Endothelial cell of umbilical vein (primary cell): ENCODE measurements around the gene NUBPL. TPM values are rescaled to one million over a fixed set of nuclear protein-coding genes. Genes with fewer than 3 reads are reported as not detected.

Source experiments
- BruUV-seq: library from RNA; stranded (reverse); fragments of 400-500 nt; replicated peaks from 2 replicates; lab custom pipeline; 2021; lab: Mats Ljungman, UMichigan
- CTCF ChIA-PET: fragments of 300-600, 350-600 bp; sonication (Branson Sonifier 250); formaldehyde crosslinking; loops from one replicate; lab custom pipeline; 2021; ENCODE audit warnings: antibody characterized with exemption, inconsistent platforms; lab: Charles Lee
- POLR2A ChIA-PET: fragments of 300-600, 350-600 bp; sonication (Branson Sonifier 250); formaldehyde crosslinking; loops from one replicate; lab custom pipeline; 2021; ENCODE audit warnings: antibody characterized with exemption, inconsistent platforms; lab: Charles Lee
- DNase-seq: peaks from one replicate; pipeline ENCODE4 v3.0.0-alpha.2; 2011; ENCODE audit warnings: low read depth, low spot score
- FAIRE-seq: peaks from 2 replicates; lab custom pipeline; 2011; peaks lifted over from hg19 to GRCh38; lab: Jason Lieb, UNC
- H2AFZ ChIP-seq: 2 replicates; pipeline ENCODE4 v1.6.0; 2012; ENCODE audit warnings: low read depth, low read length, control low read depth, inconsistent platforms
- H3K27ac ChIP-seq: 2 replicates; pipeline ENCODE4 v1.5.1; 2011; ENCODE audit warnings: low read depth, mild to moderate bottlenecking, control low read depth, low read length, moderate library complexity; ENCODE audit not compliant: insufficient read depth
- H3K27me3 ChIP-seq, 2 experiments: 2 replicates each; pipeline versions ENCODE4 v1.6.0 to v1.6.1; 2011; ENCODE audit warnings: low read length in 2 of 2, mixed read lengths in 1 of 2; ENCODE audit not compliant: control insufficient read depth in 2 of 2, insufficient read depth in 2 of 2
- H3K36me3 ChIP-seq, 2 experiments: 2 replicates in 1 of 2; 3 replicates in 1 of 2; pipeline ENCODE4 v1.5.1; 2011; ENCODE audit warnings: low read length in 2 of 2, mild to moderate bottlenecking in 1 of 2, moderate library complexity in 1 of 2; ENCODE audit not compliant: control insufficient read depth in 2 of 2, insufficient read depth in 2 of 2; ENCODE audit errors: extremely low read depth in 1 of 2
- H3K4me1 ChIP-seq: 3 replicates; pipeline ENCODE4 v1.5.1; 2011; ENCODE audit warnings: mild to moderate bottlenecking, low read length; ENCODE audit not compliant: control insufficient read depth, insufficient read depth; ENCODE audit errors: extremely low read depth
- H3K4me2 ChIP-seq: 2 replicates; pipeline ENCODE4 v1.6.1; 2011; ENCODE audit warnings: low read length, control low read depth, mixed read lengths; ENCODE audit not compliant: insufficient read depth
- H3K4me3 ChIP-seq, 3 experiments: fragments of 200-600 bp in 1 of 3; sonication (generic), shearing (Covaris generic) in 1 of 3; replicated peaks in 1 of 3; 2 replicates each; pipeline ENCODE4 v1.5.1; 2011 to 2016; ENCODE audit warnings: control low read depth in 3 of 3, low read length in 3 of 3, mild to moderate bottlenecking in 2 of 3, inconsistent platforms in 1 of 3, low read depth in 1 of 3, moderate library complexity in 1 of 3; ENCODE audit not compliant: insufficient read depth in 1 of 3
- H3K79me2 ChIP-seq: 2 replicates; pipeline ENCODE4 v1.6.0; 2012; ENCODE audit warnings: low read length, inconsistent platforms; ENCODE audit not compliant: control insufficient read depth, insufficient read depth
- H3K9ac ChIP-seq: replicated peaks from 2 replicates; pipeline ENCODE3; 2011; ENCODE audit warnings: low read length, control low read depth; ENCODE audit not compliant: insufficient read depth; ENCODE audit errors: extremely low read depth
- H3K9me1 ChIP-seq: replicated peaks from 3 replicates; pipeline ENCODE4 v1.6.0; 2011; ENCODE audit warnings: mild to moderate bottlenecking, low read length; ENCODE audit not compliant: control insufficient read depth, insufficient read depth; ENCODE audit errors: extremely low read depth
- H3K9me3 ChIP-seq: replicated peaks from 2 replicates; pipeline ENCODE4 v1.5.1; 2012; ENCODE audit warnings: low read length, inconsistent platforms; ENCODE audit not compliant: control insufficient read depth, insufficient read depth
- H4K20me1 ChIP-seq: replicated peaks from 2 replicates; pipeline ENCODE3; 2011; ENCODE audit warnings: mild to moderate bottlenecking, low read length; ENCODE audit not compliant: control insufficient read depth, insufficient read depth; ENCODE audit errors: extremely low read depth
- CTCF ChIP-seq, 2 donors: IDR thresholded peaks; 1 replicate in 1 of 2; 2 replicates in 1 of 2; pipeline ENCODE4 v1.5.1; 2011; ENCODE audit warnings: low read length in 2 of 2, mild to moderate bottlenecking in 2 of 2, moderate library complexity in 2 of 2, control low read depth in 1 of 2, inconsistent platforms in 1 of 2, low read depth in 1 of 2; ENCODE audit not compliant: insufficient read depth in 1 of 2; ENCODE audit errors: extremely low read depth in 1 of 2
- EZH2 ChIP-seq: IDR thresholded peaks from 2 replicates; pipeline ENCODE4 v1.6.1; 2012; ENCODE audit warnings: borderline replicate concordance, low read depth, mild to moderate bottlenecking, moderate library complexity, low read length, inconsistent platforms; ENCODE audit not compliant: severe bottlenecking
- FOS ChIP-seq: IDR thresholded peaks from 2 replicates; pipeline ENCODE4 v1.6.1; 2011; ENCODE audit warnings: mild to moderate bottlenecking, low read length, moderate library complexity, borderline replicate concordance; ENCODE audit not compliant: insufficient read depth
- GATA2 ChIP-seq: IDR thresholded peaks from 2 replicates; pipeline ENCODE4 v1.7.0; 2011; ENCODE audit warnings: low read depth, mild to moderate bottlenecking, moderate library complexity, mixed read lengths, low read length; ENCODE audit not compliant: insufficient read length, insufficient read depth
- JUN ChIP-seq: IDR thresholded peaks from 2 replicates; pipeline ENCODE4 v1.6.1; 2011; ENCODE audit warnings: borderline replicate concordance, low read depth; ENCODE audit not compliant: insufficient read length, insufficient read depth
- MYC ChIP-seq: IDR thresholded peaks from one replicate; pipeline ENCODE4 v1.6.1; 2011; ENCODE audit warnings: mild to moderate bottlenecking, low read depth, low read length
- POLR2A ChIP-seq: IDR thresholded peaks from 2 replicates; pipeline ENCODE4 v1.6.1; 2012; ENCODE audit warnings: low read depth, mild to moderate bottlenecking, control low read depth, low read length
- POLR2AphosphoS5 ChIP-seq: IDR thresholded peaks from 2 replicates; pipeline ENCODE4 v1.6.1; 2012; ENCODE audit warnings: low read depth, mild to moderate bottlenecking, control low read depth, low read length, moderate library complexity; ENCODE audit not compliant: insufficient read depth
- dilution Hi-C: fragments of 300-500 bp; cut with MboI; formaldehyde crosslinking; loops from one replicate; pipeline ENCODE4 v1.15.0; 2019; ENCODE audit warnings: low sequenced_read_pairs; ENCODE audit not compliant: extremely low pct_ligation_motif_present
- intact Hi-C: fragments of 100-400 bp; cut with micrococcal nuclease; formaldehyde crosslinking; loops from one replicate; pipeline ENCODE4 v1.10.0; 2022
- polyA plus RNA-seq, 4 experiments: library from polyadenylated mRNA; depleted of rRNA in 3 of 4; stranded (reverse) in 3 of 4; unstranded in 1 of 4; fragments of >200 nt; gene quantifications; 2 replicates each; pipeline versions ENCODE4 v1.2.1 to v1.2.3, GENCODE V29; 2011 to 2012; ENCODE audit warnings: missing spikeins in 1 of 4
- total RNA-seq: library from RNA; stranded (reverse); gene quantifications from 2 replicates; pipeline ENCODE4 v1.2.3, GENCODE V29; 2021
- TF ChIP-seq, protein P1 (sequence below): IDR thresholded peaks from 2 replicates; pipeline ENCODE4 v1.6.1; 2011; ENCODE audit not compliant: insufficient read depth, insufficient read length

NUBPL gene
- total and polyA plus RNA-seq, 2 donors (not counting 3 experiments of a cell fraction or from before 2014, with no cell fraction given): 2.1 to 12.3 TPM

DNA sequence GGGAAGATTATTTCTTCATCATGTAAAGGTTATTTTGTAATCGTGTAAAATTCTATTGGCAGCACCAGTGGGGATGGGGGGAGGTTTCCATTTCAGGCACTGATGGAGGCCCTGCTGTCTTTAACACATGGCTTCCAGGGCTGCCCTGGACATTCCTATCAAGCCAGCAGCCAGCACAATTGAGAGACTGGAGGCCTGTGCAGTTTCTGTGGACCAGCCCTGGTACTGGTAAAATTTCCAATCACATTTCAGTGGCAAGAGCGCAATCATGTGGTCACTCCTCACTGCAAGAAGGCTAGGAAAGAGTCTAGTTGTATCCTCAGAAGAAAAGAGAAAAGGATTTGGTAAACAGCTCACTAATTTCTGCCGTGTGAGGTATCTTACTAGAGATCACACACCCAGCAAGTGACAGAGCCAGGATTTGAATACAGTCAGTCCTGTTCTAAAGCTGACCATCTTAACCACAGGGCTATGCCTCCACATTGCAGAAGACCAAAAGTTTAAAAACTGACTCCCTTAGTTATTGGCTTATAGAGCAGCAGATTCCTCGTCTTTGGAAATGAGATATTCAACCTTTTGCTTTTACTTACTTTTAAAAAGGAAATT is 336.5 kb downstream of the NUBPL start:
- intact Hi-C loops (no loop called here), dilution Hi-C loops (no loop called here)
- Histone ChIP-seq H4K20me1 (no peaks in the 10 kb centered on the region), H3K4me2 (no peak overlapping the region), H3K4me3 (no peak overlapping the region), H3K9me1 (no peaks in the 10 kb centered on the region), H3K27ac (no peak overlapping the region), H3K27me3 (no peaks in the 10 kb centered on the region), H2AFZ (no peak overlapping the region), H3K79me2 (no peaks in the 10 kb centered on the region), H3K9ac (no peak overlapping the region), H3K36me3 (no peaks in the 10 kb centered on the region), H3K9me3 (no peaks in the 10 kb centered on the region), H3K4me1 (peaks cover 10% of the 10 kb centered on the region)
- no peak for DNase-seq
- FAIRE-seq: no peak
- TF ChIP-seq FOS (no peak), GATA2 (no peak), JUN (no peak), EZH2 (no peak), MYC (no peak), CTCF (IDR thresholded peaks at IDR 0.05; ENCODE audit: extremely low read depth in 1 of 2, insufficient read depth in 1 of 2, low read depth in 1 of 2, low read length in 2 of 2) (no peak), POLR2AphosphoS5 (no peak), POLR2A (no peak)
- TF ChIP-seq, protein P1, sequence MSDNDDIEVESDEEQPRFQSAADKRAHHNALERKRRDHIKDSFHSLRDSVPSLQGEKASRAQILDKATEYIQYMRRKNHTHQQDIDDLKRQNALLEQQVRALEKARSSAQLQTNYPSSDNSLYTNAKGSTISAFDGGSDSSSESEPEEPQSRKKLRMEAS: no peak
- no TSS peak for BruUV-seq
- POLR2A ChIA-PET: no interaction called here
- CTCF ChIA-PET: no interaction called here
